ENCODE data around the gene KIF22. TPM values are rescaled to one million over a fixed set of nuclear protein-coding genes. Genes with fewer than 3 reads are reported as not detected.

The KIF22 gene
- total RNA-seq, 3 donors from 2014 or later (not counting 1 experiment from before 2014, with no cell fraction given) = 73.4 to 96.0 (median 86.5) TPM

DNA sequence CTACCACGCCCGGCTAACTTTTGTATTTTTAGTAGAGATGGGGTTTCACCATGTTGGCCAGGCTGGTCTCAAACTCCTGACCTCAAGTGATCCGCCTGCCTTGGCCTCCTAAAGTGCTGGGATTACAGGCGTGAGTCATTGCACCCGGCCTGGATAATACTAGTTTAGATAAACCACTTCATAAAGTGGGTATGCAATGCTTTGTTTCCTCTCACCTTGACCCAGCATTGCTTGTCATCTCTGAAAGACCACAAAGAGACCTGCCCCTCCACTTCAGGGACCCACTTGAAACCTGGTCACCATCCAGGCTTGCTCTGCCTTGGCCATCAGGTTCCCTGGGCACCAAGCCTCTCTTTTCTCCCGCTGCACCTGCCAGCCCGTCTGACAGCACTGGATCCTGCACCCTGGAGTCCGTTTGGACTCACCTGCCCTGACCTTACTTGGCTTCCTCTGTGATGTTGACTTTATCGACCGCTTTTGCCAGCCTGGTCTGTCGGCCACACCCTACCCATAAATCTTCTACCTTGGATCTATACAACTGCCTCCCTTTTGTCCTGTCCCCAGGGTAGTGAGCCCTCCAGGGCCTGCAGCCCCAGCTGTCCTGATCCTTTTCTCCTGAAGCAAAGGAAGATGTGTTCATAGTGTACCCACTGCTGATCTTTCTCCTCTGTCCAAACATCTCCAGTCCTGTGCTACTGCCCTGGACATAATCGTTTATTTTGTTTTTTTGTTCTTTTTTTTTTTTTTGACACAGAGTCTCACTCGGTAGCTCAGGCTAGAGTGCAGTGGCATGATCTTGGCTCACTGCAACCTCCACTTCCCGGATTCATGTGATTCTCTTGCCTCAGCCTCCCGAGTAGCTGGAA, 25.2 kb upstream of the KIF22 start:
- no peak overlapping the region for H3K4me3 ChIP-seq (ENCODE audit: low read length)
- no peaks in the 10 kb centered on the region for H3K36me3 ChIP-seq (ENCODE audit: control insufficient read depth, insufficient read depth, low read length)
- H3K27ac Mint-ChIP-seq = no peak overlapping the region
- DNase-seq = no peak
- TF ChIP-seq, protein P1, sequence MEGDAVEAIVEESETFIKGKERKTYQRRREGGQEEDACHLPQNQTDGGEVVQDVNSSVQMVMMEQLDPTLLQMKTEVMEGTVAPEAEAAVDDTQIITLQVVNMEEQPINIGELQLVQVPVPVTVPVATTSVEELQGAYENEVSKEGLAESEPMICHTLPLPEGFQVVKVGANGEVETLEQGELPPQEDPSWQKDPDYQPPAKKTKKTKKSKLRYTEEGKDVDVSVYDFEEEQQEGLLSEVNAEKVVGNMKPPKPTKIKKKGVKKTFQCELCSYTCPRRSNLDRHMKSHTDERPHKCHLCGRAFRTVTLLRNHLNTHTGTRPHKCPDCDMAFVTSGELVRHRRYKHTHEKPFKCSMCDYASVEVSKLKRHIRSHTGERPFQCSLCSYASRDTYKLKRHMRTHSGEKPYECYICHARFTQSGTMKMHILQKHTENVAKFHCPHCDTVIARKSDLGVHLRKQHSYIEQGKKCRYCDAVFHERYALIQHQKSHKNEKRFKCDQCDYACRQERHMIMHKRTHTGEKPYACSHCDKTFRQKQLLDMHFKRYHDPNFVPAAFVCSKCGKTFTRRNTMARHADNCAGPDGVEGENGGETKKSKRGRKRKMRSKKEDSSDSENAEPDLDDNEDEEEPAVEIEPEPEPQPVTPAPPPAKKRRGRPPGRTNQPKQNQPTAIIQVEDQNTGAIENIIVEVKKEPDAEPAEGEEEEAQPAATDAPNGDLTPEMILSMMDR (IDR thresholded peaks at IDR 0.05) = no peak
- intact Hi-C loops (cut with micrococcal nuclease) = no loop called here
- no peak overlapping the region for H3K4me3 Mint-ChIP-seq
- no peak for ATAC-seq
- no peaks in the 10 kb centered on the region for H3K9me3 Mint-ChIP-seq
- H3K27me3 Mint-ChIP-seq (ENCODE audit: low read depth in 2 of 2) = peaks cover 0 to 2% of the 10 kb centered on the region in 2 donors
- peaks cover 9 to 10% of the 10 kb centered on the region in 2 donors for H3K4me1 Mint-ChIP-seq
- H3K4me1 ChIP-seq (ENCODE audit: control insufficient read depth, insufficient read depth, low read length) = peaks cover 14% of the 10 kb centered on the region
- no peak overlapping the region for H3K27ac ChIP-seq (ENCODE audit: low read length)
- no peaks in the 10 kb centered on the region for H3K9me3 ChIP-seq (ENCODE audit: control insufficient read depth, insufficient read depth, low read length)
- no peaks in the 10 kb centered on the region for H3K27me3 ChIP-seq (ENCODE audit: control insufficient read depth, insufficient read depth, low read length)
- 86% methylated on average over 13 of the region's 15 CpGs for WGBS (ENCODE audit: insufficient coverage)
- H3K36me3 Mint-ChIP-seq = no peaks in the 10 kb centered on the region

- H3K4me1 ChIP-seq (ENCODE audit: control insufficient read depth, insufficient read depth, low read length) = peaks cover 14% of the 10 kb centered on the region
- DNase-seq = no peak
- H3K27me3 ChIP-seq (ENCODE audit: control insufficient read depth, insufficient read depth, low read length) = no peaks in the 10 kb centered on the region
- peaks cover 0 to 2% of the 10 kb centered on the region in 2 donors for H3K27me3 Mint-ChIP-seq (ENCODE audit: low read depth in 2 of 2)
- H3K36me3 Mint-ChIP-seq = no peaks in the 10 kb centered on the region
- intact Hi-C loops (cut with micrococcal nuclease) = no loop called here
- H3K27ac Mint-ChIP-seq = no peak overlapping the region
- ATAC-seq = no peak
- no peak overlapping the region for H3K27ac ChIP-seq (ENCODE audit: low read length)
- H3K4me3 ChIP-seq (ENCODE audit: low read length) = no peak overlapping the region
- TF ChIP-seq, protein P1 (IDR thresholded peaks at IDR 0.05) = no peak
- peaks cover 9 to 10% of the 10 kb centered on the region in 2 donors for H3K4me1 Mint-ChIP-seq
- no peaks in the 10 kb centered on the region for H3K9me3 ChIP-seq (ENCODE audit: control insufficient read depth, insufficient read depth, low read length)
- no peaks in the 10 kb centered on the region for H3K9me3 Mint-ChIP-seq
- no peaks in the 10 kb centered on the region for H3K36me3 ChIP-seq (ENCODE audit: control insufficient read depth, insufficient read depth, low read length)
- H3K4me3 Mint-ChIP-seq = no peak overlapping the region
- 81% methylated on average over 3 of the region's 3 CpGs for WGBS (ENCODE audit: insufficient coverage)
Measured at GRCh38 chr16:29766571-29766970, 24.0 kb upstream of the KIF22 start.

- TF ChIP-seq, protein P1 (IDR thresholded peaks at IDR 0.05) = no peak
- Mint-ChIP-seq H3K27ac (no peak overlapping the region), H3K4me1 (peaks cover 9 to 10% of the 10 kb centered on the region in 2 donors), H3K27me3 (ENCODE audit: low read depth in 2 of 2) (peaks cover 0 to 2% of the 10 kb centered on the region in 2 donors), H3K9me3 (no peaks in the 10 kb centered on the region), H3K4me3 (no peak overlapping the region), H3K36me3 (no peaks in the 10 kb centered on the region)
- H3K27me3 ChIP-seq (ENCODE audit: control insufficient read depth, insufficient read depth, low read length) = no peaks in the 10 kb centered on the region
- peaks cover 14% of the 10 kb centered on the region for H3K4me1 ChIP-seq (ENCODE audit: control insufficient read depth, insufficient read depth, low read length)
- H3K9me3 ChIP-seq (ENCODE audit: control insufficient read depth, insufficient read depth, low read length) = no peaks in the 10 kb centered on the region
- no peak overlapping the region for H3K27ac ChIP-seq (ENCODE audit: low read length)
- DNase-seq = no peak
- H3K4me3 ChIP-seq (ENCODE audit: low read length) = no peak overlapping the region
- intact Hi-C loops (cut with micrococcal nuclease) = no loop called here
- WGBS (ENCODE audit: insufficient coverage) = 94% methylated on average over 2 of the region's 3 CpGs
- no peak for ATAC-seq
- H3K36me3 ChIP-seq (ENCODE audit: control insufficient read depth, insufficient read depth, low read length) = no peaks in the 10 kb centered on the region
Measured at GRCh38 chr16:29767062-29767461, 23.5 kb upstream of the KIF22 start.
